Thoracic aorta (tissue), 2 donors: Measurements from ENCODE around the gene BLM. TPM values are rescaled to one million over a fixed set of nuclear protein-coding genes. Genes with fewer than 3 reads are reported as not detected.

Experiments
- ATAC-seq: fragments of 150-250 bp; one replicate; pipeline ENCODE4 v1.8.0; 2017; ENCODE audit warnings: low read depth; ENCODE audit not compliant: insufficient number of reproducible peaks, low FRiP score
- DNase-seq: peaks from one replicate; pipeline ENCODE4 v3.0.0-alpha.2; 2020; ENCODE audit warnings: low spot score
- H3K27ac ChIP-seq, 2 donors: fragments of 200-600 bp; sonication (generic); 1 replicate in 1 of 2; 2 replicates in 1 of 2; pipeline ENCODE4 v1.5.1; 2016; ENCODE audit warnings: mild to moderate bottlenecking in 2 of 2, moderate library complexity in 2 of 2
- H3K27me3 ChIP-seq: fragments of 200-600 bp; sonication (generic); replicated peaks from 2 replicates; pipeline ENCODE4 v1.6.0; 2016; ENCODE audit warnings: mild to moderate bottlenecking; ENCODE audit not compliant: insufficient read depth
- H3K36me3 ChIP-seq: fragments of 200-600 bp; sonication (generic); one replicate; pipeline ENCODE4 v1.5.1; 2016
- H3K4me1 ChIP-seq, 2 donors: fragments of 200-600 bp; sonication (generic); 1 replicate in 1 of 2; 2 replicates in 1 of 2; pipeline versions ENCODE4 v1.5.1 to v1.6.0; 2016; ENCODE audit warnings: low read depth in 2 of 2, mild to moderate bottlenecking in 1 of 2; ENCODE audit not compliant: control insufficient read depth in 1 of 2
- H3K4me3 ChIP-seq: fragments of 200-600 bp; sonication (generic); 2 replicates; pipeline ENCODE4 v1.5.1; 2016; ENCODE audit warnings: mild to moderate bottlenecking
- H3K9me3 ChIP-seq: fragments of 200-600 bp; sonication (generic); 2 replicates; pipeline ENCODE4 v1.5.1; 2016
- CTCF ChIP-seq: fragments of 200-600 bp; sonication (generic); IDR thresholded peaks from one replicate; pipeline ENCODE4 v1.5.1; 2019; ENCODE audit warnings: antibody characterized with exemption
- total RNA-seq, 2 donors: library from RNA; depleted of rRNA; stranded (reverse); fragments of >200 nt; gene quantifications; one replicate each; pipeline versions ENCODE4 v1.1.0 to v1.2.3, GENCODE V29; 2016

BLM gene
- total RNA-seq, 2 donors from 2014 or later, result 0.49 to 0.81 TPM

- no peak for ATAC-seq
- Histone ChIP-seq H3K27me3 (no peaks in the 10 kb centered on the region), H3K27ac (no peak overlapping the region), H3K4me3 (no peak overlapping the region), H3K4me1 (no peaks in the 10 kb centered on the region), H3K9me3 (no peaks in the 10 kb centered on the region), H3K36me3 (no peaks in the 10 kb centered on the region)
- TF ChIP-seq CTCF, result no peak
- no peak for DNase-seq
Measured at GRCh38 chr15:90836296-90836871, 119.2 kb downstream of the BLM start.

- no peaks in the 10 kb centered on the region for H3K36me3 ChIP-seq
- H3K4me1 ChIP-seq, result no peaks in the 10 kb centered on the region
- DNase-seq (no peak), ATAC-seq (no peak)
- H3K27me3 ChIP-seq, result no peaks in the 10 kb centered on the region
- H3K27ac ChIP-seq, result no peak overlapping the region
- H3K9me3 ChIP-seq, result no peaks in the 10 kb centered on the region
- H3K4me3 ChIP-seq, result no peak overlapping the region
- no peak for TF ChIP-seq CTCF
Measured at GRCh38 chr15:90837094-90837493, 119.9 kb downstream of the BLM start.

GRCh38 chr15:90838139-90838538, 121.0 kb downstream of the BLM start:
- TF ChIP-seq CTCF, result no peak
- H3K36me3 ChIP-seq, result no peaks in the 10 kb centered on the region
- no peaks in the 10 kb centered on the region for H3K9me3 ChIP-seq
- no peaks in the 10 kb centered on the region for H3K27me3 ChIP-seq
- H3K4me1 ChIP-seq, result no peaks in the 10 kb centered on the region
- no peak overlapping the region for H3K4me3 ChIP-seq
- ATAC-seq, result no peak
- H3K27ac ChIP-seq, result no peak overlapping the region
- no peak for DNase-seq

- Histone ChIP-seq H3K4me3 (no peak overlapping the region), H3K27ac (no peak overlapping the region), H3K27me3 (no peaks in the 10 kb centered on the region), H3K36me3 (no peaks in the 10 kb centered on the region), H3K9me3 (no peaks in the 10 kb centered on the region), H3K4me1 (no peaks in the 10 kb centered on the region)
- DNase-seq, result no peak
- no peak for TF ChIP-seq CTCF
- no peak for ATAC-seq
Measured at GRCh38 chr15:90838544-90838943, 121.4 kb downstream of the BLM start.

- H3K4me3 ChIP-seq, result peak overlapping the region; percentile 27
- no peak for ATAC-seq
Measured at GRCh38 chr15:90839187-90840071, 122.3 kb downstream of the BLM start.

More at GRCh38 chr15:90839187-90840071, 122.3 kb downstream of the BLM start:
- H3K36me3 ChIP-seq, result no peaks in the 10 kb centered on the region
- DNase-seq, result no peak
- no peaks in the 10 kb centered on the region for H3K4me1 ChIP-seq
- TF ChIP-seq CTCF, result no peak
- no peak overlapping the region for H3K27ac ChIP-seq
- no peaks in the 10 kb centered on the region for H3K9me3 ChIP-seq
- H3K27me3 ChIP-seq, result no peaks in the 10 kb centered on the region
